ENCODE results near the gene ABL2. TPM values are rescaled to one million over a fixed set of nuclear protein-coding genes. Genes with fewer than 3 reads are reported as not detected.

Gene ABL2
- total and polyA plus RNA-seq, 2 donors (not counting 3 experiments of a cell fraction or from before 2014, with no cell fraction given) = 41.8 to 158 TPM

- peaks cover 44% of the 10 kb centered on the region for H3K79me2 ChIP-seq (ENCODE audit: control insufficient read depth, insufficient read depth, low read length)
- intact Hi-C loops (cut with micrococcal nuclease) = no loop called here
Observed at GRCh38 chr1:179145521-179145920, 84.0 kb downstream of the ABL2 start.

More at GRCh38 chr1:179145521-179145920, 84.0 kb downstream of the ABL2 start:
- Histone ChIP-seq H3K4me2 (ENCODE audit: insufficient read depth, low read length) (no peak overlapping the region), H2AFZ (ENCODE audit: low read depth, low read length) (no peak overlapping the region), H3K27me3 (ENCODE audit: control insufficient read depth in 2 of 2, insufficient read depth in 2 of 2, low read length in 2 of 2) (no peaks in the 10 kb centered on the region), H3K36me3 (ENCODE audit: control insufficient read depth in 2 of 2, extremely low read depth in 1 of 2, insufficient read depth in 2 of 2, low read length in 2 of 2) (no peaks in the 10 kb centered on the region), H3K27ac (ENCODE audit: insufficient read depth, low read depth, low read length) (no peak overlapping the region), H3K4me1 (ENCODE audit: control insufficient read depth, extremely low read depth, insufficient read depth, low read length) (peaks cover 29% of the 10 kb centered on the region), H3K4me3 (replicated peaks in 1 of 3; ENCODE audit: insufficient read depth in 1 of 3, low read depth in 1 of 3, low read length in 3 of 3) (no peak overlapping the region), H3K9me1 (replicated peaks; ENCODE audit: control insufficient read depth, extremely low read depth, insufficient read depth, low read length) (no peaks in the 10 kb centered on the region), H4K20me1 (replicated peaks; ENCODE audit: control insufficient read depth, extremely low read depth, insufficient read depth, low read length) (no peaks in the 10 kb centered on the region), H3K9ac (replicated peaks; ENCODE audit: extremely low read depth, insufficient read depth, low read length) (no peak overlapping the region), H3K9me3 (replicated peaks; ENCODE audit: control insufficient read depth, insufficient read depth, low read length) (no peaks in the 10 kb centered on the region)
- no peak for FAIRE-seq
- BruUV-seq (replicated peaks) = no TSS peak
- no peak for DNase-seq (ENCODE audit: low read depth, low spot score)
- TF ChIP-seq POLR2A (IDR thresholded peaks at IDR 0.05; ENCODE audit: low read depth, low read length) (no peak), GATA2 (IDR thresholded peaks at IDR 0.05; ENCODE audit: insufficient read depth, insufficient read length, low read depth, low read length) (no peak), MAX (IDR thresholded peaks at IDR 0.05; ENCODE audit: insufficient read depth, insufficient read length) (no peak), FOS (IDR thresholded peaks at IDR 0.05; ENCODE audit: borderline replicate concordance, insufficient read depth, low read length) (no peak), MYC (IDR thresholded peaks at IDR 0.05; ENCODE audit: low read depth, low read length) (no peak), POLR2AphosphoS5 (IDR thresholded peaks at IDR 0.05; ENCODE audit: insufficient read depth, low read depth, low read length) (no peak), EZH2 (IDR thresholded peaks at IDR 0.05; ENCODE audit: borderline replicate concordance, low read depth, low read length, severe bottlenecking) (no peak), JUN (IDR thresholded peaks at IDR 0.05; ENCODE audit: borderline replicate concordance, insufficient read depth, insufficient read length, low read depth) (no peak)
- TF ChIP-seq, protein P1, sequence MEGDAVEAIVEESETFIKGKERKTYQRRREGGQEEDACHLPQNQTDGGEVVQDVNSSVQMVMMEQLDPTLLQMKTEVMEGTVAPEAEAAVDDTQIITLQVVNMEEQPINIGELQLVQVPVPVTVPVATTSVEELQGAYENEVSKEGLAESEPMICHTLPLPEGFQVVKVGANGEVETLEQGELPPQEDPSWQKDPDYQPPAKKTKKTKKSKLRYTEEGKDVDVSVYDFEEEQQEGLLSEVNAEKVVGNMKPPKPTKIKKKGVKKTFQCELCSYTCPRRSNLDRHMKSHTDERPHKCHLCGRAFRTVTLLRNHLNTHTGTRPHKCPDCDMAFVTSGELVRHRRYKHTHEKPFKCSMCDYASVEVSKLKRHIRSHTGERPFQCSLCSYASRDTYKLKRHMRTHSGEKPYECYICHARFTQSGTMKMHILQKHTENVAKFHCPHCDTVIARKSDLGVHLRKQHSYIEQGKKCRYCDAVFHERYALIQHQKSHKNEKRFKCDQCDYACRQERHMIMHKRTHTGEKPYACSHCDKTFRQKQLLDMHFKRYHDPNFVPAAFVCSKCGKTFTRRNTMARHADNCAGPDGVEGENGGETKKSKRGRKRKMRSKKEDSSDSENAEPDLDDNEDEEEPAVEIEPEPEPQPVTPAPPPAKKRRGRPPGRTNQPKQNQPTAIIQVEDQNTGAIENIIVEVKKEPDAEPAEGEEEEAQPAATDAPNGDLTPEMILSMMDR (IDR thresholded peaks at IDR 0.05; ENCODE audit: extremely low read depth in 1 of 2, insufficient read depth in 1 of 2, low read depth in 1 of 2, low read length in 2 of 2) = no peak
- ChIA-PET CTCF (no interaction called here), POLR2A (no interaction called here)
- dilution Hi-C loops (cut with MboI; ENCODE audit: extremely low pct_ligation_motif_present, low sequenced_read_pairs) = no loop called here

All from endothelial cell of umbilical vein (primary cell).